HG03457 (cell line): Measurements from ENCODE around the gene ZMYM1.
"Not testable (repeated sequence)": the region's sequence is repeated elsewhere in the genome, so short reads cannot be mapped to it uniquely, and the experiment has no call there.

Source experiments
- ATAC-seq: cut with Tn5 transposase; IDR thresholded peaks from one replicate; pipeline ENCODE4 v1.9.1; 2021; ENCODE audit warnings: moderate number of reproducible peaks; ENCODE audit not compliant: unreplicated experiment

ZMYM1 gene

DNA sequence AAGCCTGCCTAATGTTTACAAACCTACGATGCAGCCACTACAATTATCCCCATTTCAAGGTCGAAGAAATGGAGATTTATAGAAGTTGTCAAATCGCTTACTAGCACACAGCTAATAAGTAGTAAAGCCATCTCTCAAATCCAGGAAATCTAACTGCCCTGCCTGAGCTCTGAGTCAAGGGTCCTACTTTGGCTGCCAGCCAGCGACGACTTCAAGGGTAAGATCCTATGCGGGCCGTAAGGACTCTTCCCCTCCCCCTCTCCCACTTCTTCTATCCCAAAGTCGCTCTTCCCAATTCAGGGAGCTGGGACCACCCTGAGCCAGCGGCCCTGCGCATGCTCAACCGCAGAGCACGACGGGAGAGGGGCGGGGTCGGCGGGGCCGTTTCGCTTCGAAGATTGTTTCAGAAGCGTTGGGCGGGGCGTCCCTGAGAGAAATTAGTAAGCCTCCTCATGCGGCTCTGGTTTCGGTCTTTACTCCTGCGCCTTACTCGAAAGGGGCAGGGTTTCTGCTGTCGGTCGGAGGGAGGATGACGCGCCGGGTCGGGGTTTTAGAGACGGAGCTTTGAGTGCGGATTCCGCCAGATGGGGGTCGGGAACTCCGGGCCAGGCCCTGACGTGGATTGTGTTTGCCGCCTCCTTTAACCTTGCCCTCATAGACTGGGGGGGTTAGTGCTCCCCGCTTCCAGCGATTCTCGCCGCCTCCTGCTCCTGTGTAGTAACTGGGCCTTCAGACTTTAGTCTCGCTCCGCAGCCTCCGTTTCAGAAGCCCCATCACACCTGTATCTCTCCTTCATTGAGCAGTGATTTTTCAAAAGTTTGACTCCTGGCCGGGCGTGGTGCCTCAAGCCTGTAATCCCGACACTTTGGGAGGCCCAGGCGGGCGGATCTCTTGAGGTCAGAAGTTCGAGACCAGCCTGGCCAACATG is at the start of gene ZMYM1:
Gene ZMYM1, plus strand, starts transcription at position 383 of the 928 bp plus-strand sequence. CDS start 14,603 bp downstream, outside the sequence.
- peak; percentile 65 for ATAC-seq

DNA sequence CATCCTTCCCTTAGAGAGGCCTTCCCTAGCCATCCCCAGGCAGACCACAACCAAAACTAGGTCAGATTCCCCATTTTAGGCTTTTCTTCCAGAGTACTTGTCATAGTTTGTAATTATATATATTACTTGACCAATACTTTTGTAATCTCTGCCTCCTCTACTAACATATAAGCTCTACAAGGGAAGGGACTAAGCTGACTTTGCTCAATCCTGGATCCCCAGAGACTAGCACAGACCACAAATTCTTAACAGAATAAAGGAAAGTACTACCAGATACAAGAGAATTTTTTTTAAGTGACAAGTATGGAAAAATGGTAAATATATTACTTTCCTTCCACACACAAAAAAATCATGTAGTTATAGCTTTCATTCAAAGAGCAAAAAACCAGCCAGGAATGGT is 49.4 kb upstream of the ZMYM1 start:
- ATAC-seq = no peak

DNA sequence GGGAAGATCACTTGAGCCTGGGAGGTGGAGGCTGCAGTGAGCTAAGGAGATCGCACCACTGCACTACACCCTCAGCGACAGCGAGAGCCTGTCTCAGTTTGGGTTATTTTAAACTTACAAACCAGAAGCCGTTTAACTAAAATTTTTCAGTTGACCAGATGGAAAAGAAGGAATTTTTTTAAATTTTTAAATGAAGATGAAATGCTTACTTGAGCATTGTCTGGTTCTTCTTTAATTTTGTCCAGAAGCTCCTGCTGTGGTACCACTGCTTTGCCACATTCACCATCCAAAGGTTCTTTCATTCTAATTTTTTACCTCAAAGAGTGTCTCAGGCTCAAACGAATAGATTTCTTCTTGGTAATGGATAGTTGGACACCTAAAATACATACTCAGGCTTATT is 48.8 kb upstream of the ZMYM1 start:
- no peak for ATAC-seq

DNA sequence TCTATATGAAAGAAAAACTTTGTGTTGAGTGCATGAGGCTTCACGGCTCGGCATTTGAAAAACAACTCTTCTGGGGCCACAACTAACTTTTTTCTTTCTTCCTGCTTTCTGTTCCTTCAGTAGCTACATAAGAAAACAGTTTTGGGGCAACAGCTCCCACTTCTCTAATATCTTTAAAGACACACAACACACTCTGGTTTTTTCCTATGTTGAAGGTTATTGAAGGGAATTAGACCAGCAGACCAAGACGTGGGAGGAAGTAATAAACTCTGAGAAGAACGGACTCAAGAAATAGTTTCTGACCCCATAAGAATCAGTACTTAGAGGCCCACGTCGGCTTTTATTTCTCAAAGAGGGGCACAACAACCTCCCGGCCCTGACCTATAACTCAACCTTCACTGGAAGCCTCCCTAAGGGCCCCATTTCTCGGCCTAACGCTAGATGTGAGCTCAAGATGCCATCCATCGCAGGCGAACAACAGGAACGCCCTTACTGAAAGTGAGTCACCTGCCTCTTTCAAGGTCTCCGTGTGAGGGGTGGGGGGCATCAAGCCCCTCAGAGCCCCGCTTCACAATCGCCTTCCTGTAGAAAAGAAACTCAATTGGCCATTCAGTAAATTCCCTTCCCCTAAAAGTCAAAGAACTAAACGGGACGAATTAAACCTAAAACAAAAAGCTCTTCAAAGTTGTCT is 48.3 kb upstream of the ZMYM1 start:
- no peak for ATAC-seq

DNA sequence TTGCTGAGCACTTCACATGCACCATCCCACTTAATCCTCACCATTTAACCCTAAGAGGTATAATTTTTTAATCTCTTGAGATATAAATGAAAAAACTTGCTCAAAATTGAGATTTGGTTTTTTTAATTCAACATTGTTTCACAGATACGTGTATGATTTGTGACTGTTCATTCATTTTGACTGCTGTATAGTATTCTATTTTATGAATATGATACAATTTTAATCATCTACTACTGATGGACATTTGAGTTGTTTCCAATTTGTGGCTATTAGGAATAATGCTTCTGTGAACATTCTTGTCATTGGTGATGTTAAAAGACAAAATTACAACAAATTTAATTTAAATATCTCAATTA is 46.8 kb upstream of the ZMYM1 start:
- ATAC-seq = no peak

DNA sequence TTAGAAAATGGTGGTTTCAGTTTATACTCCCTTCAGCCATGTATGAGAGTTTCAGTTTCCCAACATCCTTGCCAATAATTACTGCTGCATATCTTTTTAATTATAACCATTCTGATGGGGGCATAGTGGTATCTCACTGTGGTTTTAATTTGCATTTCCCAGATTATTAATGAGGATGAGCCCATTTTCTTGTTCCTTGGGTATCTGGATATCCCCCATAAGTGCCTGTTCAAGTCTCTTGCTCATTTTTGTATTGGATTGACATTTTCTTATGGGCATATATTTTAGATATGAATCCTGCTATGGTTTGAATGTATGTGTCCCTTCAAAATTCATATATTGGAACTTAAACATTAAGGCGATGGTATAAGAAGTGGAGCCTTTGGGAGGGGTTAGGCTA is 45.8 kb upstream of the ZMYM1 start:
- ATAC-seq = no peak

DNA sequence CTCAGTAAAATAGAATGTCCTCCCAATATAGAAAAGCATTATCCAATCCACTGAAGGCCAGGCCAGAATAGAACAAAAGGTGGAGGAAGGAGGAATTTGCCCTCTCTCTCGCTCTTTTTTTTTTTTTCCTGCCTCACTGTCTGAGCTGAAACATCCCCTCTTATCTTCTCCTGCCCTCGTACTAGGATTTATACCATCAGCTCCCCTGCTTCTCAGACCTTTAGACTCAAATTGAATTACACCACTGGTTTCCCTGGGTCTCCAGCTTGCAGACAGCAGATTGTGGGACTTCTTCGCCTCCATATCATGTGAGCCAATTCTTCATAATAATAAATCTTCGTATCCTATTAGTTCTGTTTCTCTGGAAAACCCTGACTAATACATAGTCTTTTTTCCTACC is 42.6 kb upstream of the ZMYM1 start:
- ATAC-seq = no peak

DNA sequence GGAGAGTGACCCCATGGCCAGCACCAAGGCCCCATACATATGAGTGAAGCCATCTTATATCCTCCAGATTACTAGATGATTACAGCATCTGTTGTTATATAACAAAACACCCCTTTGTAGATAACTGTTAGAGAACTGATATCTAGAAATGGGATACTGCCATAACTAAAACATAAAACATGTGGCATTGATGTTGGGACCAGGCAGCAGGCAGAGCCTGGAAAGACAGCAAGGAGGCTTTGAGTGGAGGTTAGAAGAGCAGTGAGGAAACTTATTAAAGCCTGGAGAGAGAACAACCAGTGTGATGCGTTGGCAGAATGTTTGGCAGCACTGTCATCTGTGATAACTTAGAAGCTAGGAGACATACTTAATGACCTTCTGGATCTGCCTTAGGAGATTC is 42.0 kb upstream of the ZMYM1 start:
- no peak for ATAC-seq

DNA sequence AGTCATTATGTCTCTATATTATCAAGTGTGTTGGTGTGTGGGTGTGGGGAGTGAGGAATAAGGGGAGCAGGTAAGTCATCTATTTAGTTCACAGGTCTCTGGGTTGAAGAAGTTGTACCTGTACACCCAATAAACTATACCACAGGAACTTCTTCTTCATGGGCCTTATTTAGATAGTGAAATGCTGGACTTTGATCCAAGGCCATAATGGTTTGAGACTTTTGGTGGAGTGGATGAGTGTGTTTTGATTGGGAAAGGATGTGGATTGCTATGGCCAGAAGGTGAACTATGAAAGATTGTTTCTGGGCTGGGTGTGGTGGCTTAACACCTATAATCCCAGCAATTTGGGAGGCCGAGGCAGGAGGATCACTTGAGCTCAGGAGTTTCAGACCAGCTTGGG is 40.5 kb upstream of the ZMYM1 start:
- ATAC-seq = no peak

DNA sequence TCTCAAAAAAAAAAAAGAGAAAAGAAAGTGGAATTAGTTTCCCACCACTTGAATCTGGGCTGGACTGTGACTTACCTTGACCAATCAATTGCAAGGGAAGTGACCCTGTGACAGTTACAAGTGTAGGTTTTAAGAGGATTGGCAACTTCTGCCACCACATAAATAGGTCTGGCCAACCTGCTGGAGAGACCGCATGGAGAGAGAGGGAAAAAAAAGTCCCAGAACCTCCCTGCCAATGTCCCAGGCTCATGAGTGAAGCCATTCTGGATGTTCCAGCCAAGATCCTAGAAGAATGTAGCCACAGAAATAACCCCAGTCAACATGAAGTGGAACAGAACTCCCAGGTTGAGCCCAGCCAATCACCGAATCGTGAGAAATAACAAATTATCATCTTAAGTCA is 35.7 kb upstream of the ZMYM1 start:
- no peak for ATAC-seq

DNA sequence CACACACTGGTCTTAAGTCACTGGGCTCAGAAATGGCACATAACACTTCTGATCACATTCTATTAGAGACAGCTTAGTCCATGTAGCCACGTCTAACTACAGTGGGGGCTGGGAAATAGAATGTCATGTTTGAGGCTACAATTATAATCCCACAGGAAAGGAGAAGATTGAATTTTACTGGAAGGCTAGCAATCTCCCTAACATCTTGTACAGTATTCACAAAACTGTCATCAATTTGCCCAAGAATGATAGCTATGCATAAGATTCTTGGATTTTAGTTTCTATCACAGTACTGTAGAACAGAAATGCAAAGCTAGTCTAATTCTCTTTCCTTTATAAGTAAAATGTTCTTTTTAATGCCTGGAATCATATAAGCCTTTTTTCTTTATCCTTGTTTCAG is 34.8 kb upstream of the ZMYM1 start:
- no peak for ATAC-seq

DNA sequence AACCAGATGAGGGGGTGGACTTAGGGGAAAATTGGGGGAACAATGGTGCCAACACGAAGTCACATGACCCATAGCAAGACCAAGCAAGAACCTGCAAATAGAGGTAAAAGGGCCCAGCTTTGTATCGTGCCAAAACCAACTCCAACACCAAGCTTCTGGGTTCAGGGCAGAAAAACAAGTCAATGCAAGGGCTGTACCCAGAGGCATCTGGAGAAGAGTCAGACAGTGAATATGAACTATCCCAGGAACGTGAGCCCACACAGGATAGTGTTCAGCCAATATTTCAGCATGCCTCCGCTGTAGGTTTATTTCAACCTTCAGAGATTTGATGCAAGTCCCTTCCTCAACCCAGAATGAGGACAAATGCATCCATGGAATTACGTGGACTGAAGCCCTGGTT is 32.5 kb upstream of the ZMYM1 start:
- no peak for ATAC-seq

DNA sequence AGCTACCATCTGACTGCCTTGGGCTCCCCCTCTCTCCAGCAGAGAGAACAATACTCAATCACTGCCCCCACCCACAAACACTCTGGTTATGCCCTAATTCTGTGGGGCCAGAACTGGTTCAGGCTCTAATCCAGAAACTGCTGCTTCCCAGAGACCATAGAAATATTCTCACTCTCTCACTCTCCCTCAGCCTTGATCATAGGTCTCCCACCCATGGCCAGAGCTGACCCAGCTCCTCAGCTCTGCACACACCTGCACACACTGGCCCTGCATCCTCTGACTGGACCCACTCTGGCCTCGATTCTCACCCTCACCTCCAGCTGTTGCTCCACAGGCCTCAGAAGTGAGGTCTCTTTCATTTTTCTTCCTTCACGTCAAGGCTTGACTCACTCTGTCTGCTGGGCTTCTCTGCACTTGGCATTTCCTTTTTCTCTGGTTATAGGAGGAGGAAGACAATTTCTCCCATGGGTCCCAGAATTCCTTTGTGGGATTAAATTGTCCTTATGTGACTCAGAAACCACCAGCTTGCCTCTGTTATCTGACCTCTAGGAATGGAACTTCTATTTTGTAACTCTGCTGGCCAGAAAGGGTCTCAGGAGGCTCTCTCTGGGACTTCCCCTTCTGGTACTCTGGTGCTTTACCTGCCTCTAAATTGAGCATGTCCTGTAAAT is 31.9 kb upstream of the ZMYM1 start:
- no peak for ATAC-seq

DNA sequence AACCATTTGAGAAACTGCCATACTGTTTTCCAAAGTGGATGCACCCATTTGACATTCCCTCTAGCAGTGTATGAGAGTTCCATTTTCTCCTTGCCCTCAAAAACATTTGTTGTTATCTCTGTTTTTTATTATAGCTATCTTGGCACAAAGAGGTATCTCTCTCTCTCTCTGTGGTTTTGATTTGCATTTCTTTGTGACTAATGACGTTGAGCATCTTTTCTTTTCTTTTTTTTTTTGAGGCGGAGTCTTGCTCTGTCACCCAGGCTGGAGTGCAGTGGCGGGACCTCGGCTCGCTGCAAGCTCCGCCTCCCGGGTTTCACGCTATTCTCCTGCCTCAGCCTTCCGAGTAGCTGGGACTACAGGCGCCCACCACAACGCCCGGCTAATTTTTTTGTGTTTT is 30.1 kb upstream of the ZMYM1 start:
- no peak for ATAC-seq

DNA sequence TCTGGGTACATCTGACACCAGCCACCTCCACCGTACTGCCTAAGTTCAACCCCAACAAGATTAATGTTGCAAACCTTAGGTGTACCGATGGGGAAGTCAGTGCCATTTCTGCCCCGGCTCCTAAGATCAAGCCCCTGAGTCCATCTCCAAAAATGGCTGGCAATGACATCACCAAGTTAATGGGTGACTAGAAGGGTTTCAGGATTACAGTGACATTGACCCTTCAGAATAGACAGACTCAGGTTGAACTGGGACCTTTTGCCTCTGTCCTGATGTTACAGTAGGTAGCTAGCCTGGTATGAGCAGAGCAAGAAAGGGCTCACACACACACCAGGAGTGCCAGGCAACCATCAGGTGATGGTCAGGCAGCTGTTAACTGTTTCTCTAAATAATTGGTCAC is 25.8 kb upstream of the ZMYM1 start:
- no peak for ATAC-seq

DNA sequence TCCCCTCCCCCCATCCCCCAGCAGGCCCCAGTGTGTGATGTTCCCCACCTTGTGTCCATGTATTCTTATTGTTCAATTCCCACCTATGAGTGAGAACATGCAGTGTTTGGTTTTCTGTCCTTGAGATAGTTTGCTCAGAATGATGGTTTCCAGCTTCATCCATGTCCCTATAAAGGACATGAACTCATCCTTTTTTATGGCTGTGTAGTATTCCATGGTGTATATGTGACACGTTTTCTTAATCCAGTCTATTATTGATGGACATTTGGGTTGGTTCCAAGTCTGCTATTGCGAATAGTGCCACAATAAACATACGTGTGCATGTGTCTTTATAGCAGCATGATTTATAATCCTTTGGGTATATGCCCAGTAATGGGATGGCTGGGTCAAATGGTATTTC is 24.9 kb upstream of the ZMYM1 start:
- not testable (repeated sequence) for ATAC-seq

DNA sequence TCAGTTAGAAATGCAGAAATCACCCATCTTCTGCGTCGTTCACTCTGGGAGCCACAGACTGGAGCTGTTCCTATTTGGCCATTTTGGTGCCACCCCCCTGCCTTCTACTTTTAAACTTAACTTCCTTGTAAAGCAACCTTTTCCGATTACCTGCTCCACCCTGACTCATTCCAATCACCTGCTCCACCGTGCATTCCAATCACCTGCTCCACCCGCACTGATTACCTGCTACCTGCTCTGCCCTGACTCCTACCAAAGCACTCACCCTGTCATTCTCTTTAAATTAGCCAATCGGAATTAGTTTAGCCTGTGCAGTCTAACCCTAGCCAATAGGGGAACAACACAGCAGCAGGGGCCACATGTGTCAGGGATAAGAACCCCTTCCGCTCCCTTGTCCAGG is 20.9 kb upstream of the ZMYM1 start:
- not testable (repeated sequence) for ATAC-seq

DNA sequence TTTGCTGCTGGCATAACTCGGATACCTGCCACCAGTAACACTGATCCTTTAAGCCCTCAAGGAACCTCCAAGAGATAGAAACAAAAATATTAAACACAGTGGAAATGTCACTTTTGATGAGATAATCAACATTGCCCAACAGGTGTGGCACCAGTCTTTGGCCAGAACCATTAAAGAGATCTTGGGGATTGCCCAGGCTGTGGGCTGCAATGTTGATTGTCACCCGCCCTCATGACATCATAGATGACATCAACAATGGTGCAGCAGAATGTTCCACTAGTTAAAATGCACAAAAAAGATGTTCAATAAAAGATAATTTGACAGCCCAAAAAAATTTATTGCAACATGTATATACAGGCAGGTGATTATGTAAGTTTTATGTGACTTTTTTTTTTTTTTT is 20.2 kb upstream of the ZMYM1 start:
- no peak for ATAC-seq

DNA sequence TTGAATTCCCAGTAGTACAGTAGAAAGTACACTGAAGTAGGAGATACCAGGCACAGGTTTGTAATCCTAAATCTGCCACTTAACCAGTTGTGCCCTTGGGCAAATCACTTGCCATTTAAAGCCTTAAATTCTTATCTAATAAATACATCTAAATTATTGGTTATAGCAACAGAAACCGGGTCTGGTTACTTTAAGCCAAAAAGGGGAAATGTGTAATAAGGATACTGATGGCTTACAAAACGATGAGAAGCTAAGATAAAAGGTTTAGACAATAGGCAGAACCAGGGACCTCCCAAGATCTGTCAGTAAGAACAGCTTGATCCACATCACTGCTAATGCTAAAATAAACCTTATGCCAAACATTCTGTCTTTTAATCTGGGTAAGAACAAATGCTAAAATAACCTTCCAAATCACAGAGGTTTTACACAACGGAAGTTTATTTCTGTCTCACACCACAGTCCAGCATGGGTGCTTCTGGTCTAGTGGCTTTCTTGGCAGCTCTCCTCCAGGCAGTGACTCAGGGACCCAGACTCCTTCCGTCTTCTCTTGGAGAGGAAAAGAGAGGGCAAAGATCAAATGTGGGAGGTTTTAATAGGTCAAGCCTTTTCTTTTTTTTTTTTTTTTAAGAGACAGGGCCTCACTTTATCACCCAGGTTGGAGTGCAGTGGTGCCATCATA is 16.5 kb upstream of the ZMYM1 start:
- no peak for ATAC-seq

DNA sequence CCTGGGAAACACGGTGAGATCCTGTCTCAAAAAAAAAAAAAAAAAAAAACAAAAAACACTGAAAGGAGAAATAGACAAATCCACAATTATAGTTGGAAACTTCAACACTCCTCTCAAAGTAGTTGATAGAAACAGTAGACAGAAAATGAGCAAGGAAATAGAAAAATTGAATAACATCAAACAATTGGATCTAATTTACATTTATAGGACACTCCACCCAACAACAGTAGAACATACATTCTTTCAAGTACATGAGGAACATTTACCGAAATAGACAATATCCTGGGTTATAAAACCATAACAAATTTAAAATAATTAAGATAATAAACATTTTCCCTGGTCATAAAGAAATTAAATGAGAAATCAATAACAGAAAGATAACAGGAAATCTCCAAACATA is 14.9 kb upstream of the ZMYM1 start:
- ATAC-seq = no peak

DNA sequence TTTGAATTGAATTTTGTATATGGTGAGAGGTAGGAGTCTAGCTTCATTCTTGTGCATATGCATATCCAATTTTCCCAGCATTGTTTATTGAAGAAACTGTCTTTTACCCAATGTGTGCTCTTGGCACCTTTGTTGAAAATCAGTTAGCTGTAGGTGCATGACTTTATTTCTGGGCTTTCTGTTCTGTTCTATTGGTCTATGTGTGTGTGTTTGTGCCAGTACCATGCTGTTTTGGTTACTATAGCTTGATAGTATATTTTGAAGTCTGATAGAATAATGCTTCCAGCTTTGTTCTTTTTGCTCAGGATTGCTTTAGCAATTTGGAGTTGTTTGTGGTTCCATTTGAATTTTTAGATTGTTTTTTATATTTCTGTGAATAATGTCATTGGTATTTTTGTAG is 9.4 kb upstream of the ZMYM1 start:
- ATAC-seq = no peak
